Choroid plexus epithelial cell (primary cell): ENCODE data around the gene CHMP1A.
A peak's percentile ranks its signal among the peaks of the same experiment; 100 is the strongest.

Experiments used
- DNase-seq: peaks from one replicate; pipeline ENCODE4 v3.0.0-alpha.2; 2010; ENCODE audit warnings: low read depth
- H3K4me3 ChIP-seq: 2 replicates; pipeline ENCODE4 v1.5.1; 2011; ENCODE audit warnings: low read depth, mild to moderate bottlenecking, control low read depth, low read length, moderate library complexity
- TF ChIP-seq, protein P1 (sequence below): conservative IDR thresholded peaks from 2 replicates; pipeline ENCODE4 v1.5.1; 2011; ENCODE audit warnings: low read depth, mild to moderate bottlenecking, control low read depth, inconsistent platforms, low read length, moderate library complexity

CHMP1A gene

DNA sequence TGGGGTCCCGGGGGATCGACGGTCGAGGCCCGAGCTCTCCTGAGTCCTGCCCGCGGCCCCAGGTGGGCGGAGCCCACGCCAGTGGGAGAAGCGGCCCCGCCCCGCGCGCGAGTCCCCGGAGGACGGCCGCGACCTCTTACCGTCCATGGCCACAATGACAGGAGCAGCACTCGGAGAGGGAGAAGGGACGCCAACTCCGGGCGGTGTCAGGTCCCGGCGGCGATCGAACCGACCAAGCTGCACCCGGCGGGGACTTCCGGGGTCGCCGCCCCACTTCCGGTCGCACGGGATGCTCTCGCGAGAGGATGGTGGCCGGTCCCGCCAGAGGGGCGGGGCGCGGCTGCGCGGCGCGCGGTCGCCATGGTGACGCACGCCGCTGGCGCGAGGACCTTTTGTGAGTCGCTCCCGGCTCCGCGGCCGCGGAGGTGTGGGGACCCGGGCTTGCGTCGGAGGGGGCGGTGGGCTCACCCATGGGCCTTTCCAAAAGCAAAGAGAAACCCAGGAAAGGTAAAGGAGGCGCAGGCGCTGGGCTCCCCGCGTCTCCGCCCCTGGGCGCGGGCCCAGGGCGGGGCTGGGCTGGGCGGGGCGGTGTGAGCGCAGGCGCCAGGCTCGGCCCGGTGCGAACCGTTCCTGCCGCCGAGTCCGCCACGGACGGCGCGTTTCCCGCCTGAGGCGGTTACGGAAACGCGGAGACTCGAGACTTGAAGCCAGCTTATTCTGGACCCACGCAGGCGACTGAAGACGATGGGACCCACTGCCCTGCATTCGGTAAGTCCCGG is at the start of gene CHMP1A, which contains the start of gene SPATA33:
Gene CHMP1A, minus strand, starts transcription at position 267 of the 779 bp plus-strand sequence. Its CDS starts 120 bp downstream, at position 147.
Gene SPATA33, plus strand, starts transcription at position 395 of the 779 bp plus-strand sequence. Its CDS starts 76 bp downstream, at position 471.
- peak; percentile 86 for DNase-seq
- TF ChIP-seq, protein P1, sequence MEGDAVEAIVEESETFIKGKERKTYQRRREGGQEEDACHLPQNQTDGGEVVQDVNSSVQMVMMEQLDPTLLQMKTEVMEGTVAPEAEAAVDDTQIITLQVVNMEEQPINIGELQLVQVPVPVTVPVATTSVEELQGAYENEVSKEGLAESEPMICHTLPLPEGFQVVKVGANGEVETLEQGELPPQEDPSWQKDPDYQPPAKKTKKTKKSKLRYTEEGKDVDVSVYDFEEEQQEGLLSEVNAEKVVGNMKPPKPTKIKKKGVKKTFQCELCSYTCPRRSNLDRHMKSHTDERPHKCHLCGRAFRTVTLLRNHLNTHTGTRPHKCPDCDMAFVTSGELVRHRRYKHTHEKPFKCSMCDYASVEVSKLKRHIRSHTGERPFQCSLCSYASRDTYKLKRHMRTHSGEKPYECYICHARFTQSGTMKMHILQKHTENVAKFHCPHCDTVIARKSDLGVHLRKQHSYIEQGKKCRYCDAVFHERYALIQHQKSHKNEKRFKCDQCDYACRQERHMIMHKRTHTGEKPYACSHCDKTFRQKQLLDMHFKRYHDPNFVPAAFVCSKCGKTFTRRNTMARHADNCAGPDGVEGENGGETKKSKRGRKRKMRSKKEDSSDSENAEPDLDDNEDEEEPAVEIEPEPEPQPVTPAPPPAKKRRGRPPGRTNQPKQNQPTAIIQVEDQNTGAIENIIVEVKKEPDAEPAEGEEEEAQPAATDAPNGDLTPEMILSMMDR, result no peak
- H3K4me3 ChIP-seq, result peak within 1 kb of the TSS; percentile 100

DNA sequence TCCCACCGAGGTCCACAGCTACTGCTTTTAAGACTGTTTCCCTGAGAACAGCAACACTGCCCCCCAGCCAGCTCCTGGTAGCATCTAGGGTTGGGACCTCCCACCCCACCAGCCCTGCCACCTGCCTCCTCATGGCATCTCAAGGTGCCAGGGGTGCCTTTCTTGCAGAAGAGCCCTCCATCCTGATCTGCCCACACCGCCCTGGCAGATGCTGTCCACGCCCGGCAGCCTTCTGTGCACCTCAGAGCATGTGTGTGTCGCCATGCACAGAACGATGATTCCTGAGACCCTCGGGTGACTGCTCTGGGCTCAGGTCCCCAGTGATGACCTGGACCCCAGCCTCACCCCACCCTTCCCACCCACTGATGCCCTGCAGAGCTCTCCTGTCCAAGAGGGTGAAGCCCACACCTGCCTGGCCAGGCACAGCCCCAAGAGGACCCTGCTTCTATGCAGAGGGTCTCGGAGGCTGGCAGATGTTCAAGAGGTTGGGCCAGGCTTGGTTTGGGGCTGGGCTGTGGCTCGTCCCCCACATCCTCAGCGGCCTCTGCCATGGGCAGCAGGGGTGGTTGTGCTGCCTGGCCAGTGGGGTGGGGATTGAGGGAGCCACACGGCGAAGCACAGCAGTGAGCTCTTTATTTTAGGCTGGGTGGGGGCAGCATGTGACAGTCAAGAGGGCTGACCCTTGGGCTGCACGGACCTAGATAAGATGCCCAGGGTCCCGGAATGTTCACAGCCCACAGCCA is 49.2 kb upstream of the CHMP1A start:
- no peak for DNase-seq
- no peak overlapping the region for H3K4me3 ChIP-seq
- TF ChIP-seq, protein P1, result no peak

DNA sequence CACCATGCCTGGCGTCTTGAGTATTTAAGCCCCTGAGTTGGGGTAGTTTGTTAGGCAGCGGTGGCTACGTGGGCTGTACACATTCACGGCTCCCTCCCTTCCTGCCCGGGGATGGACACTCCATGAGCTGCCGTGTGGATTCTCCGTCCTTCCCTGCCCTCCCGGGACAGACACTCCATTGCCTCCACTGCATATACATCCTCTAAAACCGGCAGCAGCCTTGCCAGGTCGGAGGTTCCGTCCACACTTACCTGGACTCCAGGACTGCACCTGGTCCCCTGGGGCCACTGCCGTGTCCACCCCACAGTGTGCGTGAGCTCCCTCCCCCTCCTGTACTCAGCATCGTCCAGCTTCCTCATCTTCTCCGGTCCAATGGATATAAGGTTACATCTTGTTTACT is 47.5 kb upstream of the CHMP1A start:
- H3K4me3 ChIP-seq, result no peak overlapping the region
- DNase-seq, result no peak
- TF ChIP-seq, protein P1, result no peak

DNA sequence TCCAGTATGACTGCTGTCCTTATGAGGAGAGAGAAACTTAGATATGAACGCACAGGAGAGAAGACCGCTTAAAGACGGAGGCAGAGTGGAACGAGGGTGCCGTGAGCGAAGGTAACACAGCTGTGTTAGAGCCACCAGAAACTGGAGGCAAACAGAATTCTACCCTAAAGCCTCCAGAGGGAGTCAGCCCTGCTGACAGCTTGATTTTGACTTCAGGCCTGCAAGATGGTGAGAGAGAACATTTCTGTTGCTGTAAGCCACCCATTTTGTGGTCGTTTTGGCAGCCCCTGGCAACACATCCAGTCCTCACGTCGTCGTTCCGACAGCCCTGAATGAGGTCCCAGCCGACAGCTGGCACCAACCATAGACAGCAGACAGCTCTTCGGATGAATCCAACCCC is 46.8 kb upstream of the CHMP1A start:
- TF ChIP-seq, protein P1, result peak; percentile 22
- no peak overlapping the region for H3K4me3 ChIP-seq
- DNase-seq, result no peak

DNA sequence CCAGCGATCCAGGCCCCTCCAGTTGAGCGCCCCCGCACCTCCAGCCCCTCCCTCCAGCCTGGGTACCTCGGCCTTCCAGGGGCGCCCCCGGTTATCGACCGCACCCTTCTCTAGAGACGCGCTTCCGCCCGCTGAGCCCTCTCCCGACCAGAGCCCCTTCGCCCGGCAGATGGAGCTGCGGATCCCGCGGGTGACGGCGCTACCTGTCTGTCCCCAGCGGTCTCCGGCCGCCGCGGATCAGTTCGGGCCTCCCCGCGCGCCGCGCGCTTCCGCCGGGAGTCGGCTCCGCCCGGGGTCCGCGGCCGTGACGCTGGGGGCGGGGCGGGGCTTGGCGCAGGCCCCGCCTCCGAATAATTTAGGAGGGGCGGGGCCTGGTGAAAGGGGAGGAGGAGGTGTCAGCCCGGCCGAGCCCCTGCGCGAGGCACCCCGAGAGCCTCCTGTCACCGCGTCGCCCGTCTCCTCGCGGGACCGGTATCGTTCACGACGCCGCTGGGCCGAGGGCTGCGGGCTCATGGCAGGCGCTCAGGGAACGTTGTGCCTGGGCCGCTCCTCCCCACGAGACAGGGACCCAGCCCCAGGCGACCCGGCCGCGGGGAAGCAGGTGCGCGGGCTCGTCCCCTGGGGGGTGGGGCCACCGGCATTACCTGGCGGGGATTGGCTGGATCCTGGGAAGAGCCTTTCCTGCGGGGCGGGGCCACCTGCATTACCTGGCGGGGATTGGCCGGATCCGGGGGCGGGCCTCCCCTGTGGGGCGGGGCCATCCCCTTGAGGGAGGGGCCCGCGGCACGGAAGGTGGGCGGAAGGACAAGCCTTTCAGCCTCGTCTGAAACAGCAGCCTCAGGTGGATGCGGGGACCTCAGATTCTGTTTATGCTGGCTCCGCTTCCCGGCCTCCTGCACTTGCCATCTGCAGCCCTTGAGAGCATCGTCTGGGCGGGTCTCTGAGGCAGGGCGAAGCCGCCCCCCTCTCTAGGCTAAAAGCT is 44.2 kb upstream of the CHMP1A start, which contains the start of gene SPATA2L:
Gene SPATA2L, minus strand, starts transcription at position 281 of the 982 bp plus-strand sequence. CDS start 473 bp downstream, outside the sequence.
- TF ChIP-seq, protein P1, result peak; percentile 26
- peak; percentile 93 for DNase-seq
- H3K4me3 ChIP-seq, result peak within 1 kb of the TSS; percentile 82

DNA sequence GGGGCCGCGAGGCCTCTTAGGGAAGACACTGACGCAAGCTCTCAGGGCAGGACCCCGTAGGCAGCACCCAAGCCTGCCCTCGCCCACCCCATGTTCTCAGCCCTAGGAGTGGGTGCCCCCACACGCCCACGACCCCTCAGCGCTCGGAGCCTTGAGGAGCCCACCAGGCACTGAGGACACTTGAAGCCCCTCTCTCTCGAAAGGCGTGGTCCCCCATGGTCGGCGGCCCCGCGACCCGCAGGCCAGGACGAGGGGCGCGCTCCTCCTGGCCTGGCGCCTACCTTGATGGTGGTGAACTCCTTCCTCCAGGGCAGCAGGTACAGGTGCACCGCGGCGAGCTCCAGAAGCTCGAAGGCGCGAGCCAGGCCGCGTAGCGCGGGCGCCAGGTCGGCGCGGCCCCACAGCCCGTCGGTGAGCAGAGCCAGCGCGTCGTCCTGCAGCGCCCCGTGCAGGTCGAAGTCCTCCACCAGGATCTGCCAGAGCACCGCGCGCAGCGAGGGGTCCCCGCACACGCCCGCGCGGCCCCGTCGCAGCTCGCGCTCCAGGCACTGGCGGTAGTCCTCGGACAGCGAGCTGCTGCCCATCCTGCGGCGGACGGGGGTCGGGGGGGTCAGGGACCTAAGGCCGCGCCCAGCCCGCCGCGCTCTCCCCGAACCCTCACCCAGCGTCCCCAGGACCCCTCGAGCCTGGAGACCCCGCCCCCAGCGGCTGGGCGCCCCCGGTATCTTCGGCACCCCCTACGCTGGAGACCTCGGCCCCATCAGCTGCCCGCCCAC is 43.3 kb upstream of the CHMP1A start:
- TF ChIP-seq, protein P1, result no peak
- DNase-seq, result peak; percentile 61
- peak overlapping the region; percentile 82 for H3K4me3 ChIP-seq
